HG02981 (cell line): ENCODE measurements around the gene DHH.
"Not testable (repeated sequence)": the region's sequence is repeated elsewhere in the genome, so short reads cannot be mapped to it uniquely, and the experiment has no call there.

Source experiments
- ATAC-seq: cut with Tn5 transposase; IDR thresholded peaks from one replicate; pipeline ENCODE4 v1.9.1; 2021; ENCODE audit warnings: mild to moderate bottlenecking, moderate library complexity; ENCODE audit not compliant: unreplicated experiment

The DHH gene

GRCh38 chr12:49079793-49080192, 14.8 kb downstream of the DHH start:
- ATAC-seq, result no peak

DNA sequence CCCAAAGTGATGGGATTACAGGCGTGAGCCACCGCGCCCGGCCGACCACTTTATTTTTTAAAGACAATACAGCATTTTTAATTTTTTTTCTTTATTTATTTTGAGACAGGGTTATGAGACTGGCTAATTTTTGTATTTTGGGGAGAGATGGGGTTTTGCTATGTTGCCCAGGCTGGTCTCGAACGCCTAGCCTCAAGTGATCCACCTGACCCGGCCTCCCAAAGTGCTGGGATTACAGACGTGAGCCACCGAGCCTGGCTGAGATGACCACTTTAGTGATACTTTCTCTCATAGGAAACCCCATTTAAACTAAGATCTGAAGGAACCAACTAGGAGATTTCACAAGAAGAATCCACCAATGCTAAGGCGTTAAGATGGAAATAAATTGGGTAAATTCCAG, 23.6 kb downstream of the DHH start:
- ATAC-seq, result no peak

DNA sequence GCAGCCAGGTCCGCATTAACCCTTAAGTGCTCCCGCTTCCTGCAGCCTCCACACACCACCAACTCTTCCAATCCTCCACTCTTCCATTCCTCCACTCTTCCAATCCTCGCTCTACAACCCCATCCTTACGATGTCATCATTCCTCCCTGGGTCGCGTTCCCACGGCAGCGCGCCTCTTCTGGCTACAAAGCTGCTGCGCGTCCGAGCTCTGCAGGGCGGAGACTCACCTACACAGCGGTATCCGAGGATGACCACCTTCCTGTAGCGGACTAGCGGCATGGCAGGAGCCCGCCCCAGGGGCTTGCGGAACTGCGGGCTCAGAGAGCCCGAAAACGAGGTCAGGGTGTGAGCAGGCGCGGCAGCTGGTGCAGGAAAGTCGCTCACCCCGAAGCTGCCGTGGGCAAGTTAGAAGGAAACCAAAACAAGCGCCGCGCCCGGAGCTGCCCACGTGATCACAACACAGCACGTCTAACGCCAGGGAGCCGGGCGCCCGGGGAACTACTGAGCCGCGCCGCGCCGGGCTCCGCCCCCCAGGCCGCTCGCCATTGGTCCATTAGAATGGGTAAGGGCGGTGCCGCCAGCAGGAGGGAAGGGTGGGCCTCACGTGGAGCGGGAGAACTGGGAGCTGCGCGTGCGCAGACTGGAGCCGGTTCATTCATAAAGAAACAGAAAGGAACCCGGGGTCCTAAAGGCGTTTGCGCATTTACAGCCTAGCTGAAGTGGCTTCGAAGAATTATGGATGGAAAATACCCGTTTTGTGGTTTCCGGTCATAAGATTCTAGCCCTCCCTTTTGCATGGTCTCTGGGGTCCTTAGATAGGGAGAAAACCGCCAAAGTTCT, 24.9 kb downstream of the DHH start, which contains the start of gene RHEBL1:
Gene RHEBL1 (minus strand): TSS at position 473 of the 840 bp plus-strand sequence. CDS start 194 bp downstream, at position 279.
- ATAC-seq, result peak; percentile 98

DNA sequence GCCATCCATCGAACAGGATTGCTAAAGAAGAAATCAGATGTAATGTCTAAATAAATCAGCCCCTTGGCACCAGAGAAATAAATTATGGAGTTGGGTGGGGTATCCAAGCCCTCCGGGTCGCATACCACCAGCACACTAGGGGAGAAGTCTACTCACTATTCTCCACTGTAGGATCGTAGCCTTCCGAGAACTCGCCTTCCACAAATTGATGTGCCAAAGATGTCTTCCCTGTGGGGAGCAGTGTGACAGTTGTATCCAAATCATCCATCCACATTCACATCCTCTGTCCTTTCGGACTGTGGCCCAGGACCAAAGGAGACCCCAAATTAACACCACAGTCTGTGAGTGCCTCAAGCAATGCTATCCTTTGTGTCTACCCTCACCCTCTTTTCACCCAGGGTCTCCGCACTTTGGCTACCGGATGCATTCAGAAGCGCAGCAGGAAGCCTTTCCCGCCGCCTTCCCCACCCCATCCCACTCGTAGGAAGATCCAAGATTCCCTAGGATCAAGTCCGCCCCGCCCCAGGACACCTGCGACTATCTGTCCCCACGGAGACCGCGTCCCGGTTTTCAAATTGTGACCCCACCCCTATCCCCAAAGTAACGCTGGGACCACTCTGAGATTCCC, 25.6 kb downstream of the DHH start:
- no peak for ATAC-seq

DNA sequence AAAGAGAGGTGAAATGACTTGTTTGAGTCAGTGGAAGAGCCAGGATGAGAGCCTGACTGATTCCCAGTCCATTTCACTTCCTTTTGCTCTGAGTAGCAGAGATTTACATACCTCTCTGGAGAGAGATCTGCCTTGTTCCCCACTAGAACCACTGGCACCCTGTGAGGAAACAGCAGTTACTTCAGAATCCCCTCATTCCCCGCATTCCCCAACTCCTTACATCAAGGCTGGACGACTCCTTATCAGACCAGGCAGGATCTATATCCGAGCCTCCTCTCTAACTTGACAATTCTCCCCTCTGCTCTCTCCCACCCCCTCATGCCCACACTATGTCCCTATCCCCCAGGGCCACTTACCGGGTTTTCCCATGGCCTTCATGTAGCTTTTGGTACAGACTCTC, 28.5 kb downstream of the DHH start:
- ATAC-seq, result no peak

DNA sequence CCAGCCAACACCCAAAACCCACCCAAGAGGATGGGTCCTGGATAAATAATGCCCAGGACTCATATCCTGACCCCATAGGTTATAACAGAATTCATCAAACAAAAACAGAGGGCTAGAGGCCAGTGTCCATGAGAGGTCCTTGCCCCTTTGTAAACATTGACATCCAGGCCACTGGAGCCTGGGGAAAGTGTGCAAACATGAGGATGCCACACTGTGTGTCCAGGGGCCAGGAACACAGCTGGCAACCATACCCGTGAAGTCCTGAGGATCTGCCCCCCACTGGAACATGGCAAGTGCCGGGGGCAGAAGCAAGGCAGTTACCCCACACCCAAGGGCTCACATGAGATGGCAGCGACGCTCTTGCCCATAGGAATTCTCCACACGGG, 29.8 kb downstream of the DHH start:
- ATAC-seq, result no peak

DNA sequence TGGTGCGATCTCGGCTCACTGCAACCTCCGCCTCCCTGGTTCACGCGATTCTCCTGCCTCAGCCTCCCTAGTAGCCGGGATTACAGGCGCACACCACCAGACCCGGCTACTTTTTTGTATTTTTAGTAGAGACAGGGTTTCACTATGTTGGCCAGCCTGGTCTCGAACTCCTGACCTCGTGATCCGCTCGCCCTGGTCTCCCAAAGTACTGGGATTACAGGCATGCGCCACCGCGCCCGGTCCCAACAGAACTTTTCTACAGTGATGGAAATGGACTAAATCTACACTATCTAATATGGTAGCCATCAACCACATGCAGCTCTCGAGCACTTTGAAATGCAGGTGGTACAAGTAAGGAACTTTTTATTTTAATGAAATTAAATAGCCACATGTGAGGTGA, 32.7 kb downstream of the DHH start:
- ATAC-seq, result not testable (repeated sequence)

- no peak for ATAC-seq
These were observed 33.4 kb downstream of the DHH start for GRCh38 chr12:49061157-49061650.

DNA sequence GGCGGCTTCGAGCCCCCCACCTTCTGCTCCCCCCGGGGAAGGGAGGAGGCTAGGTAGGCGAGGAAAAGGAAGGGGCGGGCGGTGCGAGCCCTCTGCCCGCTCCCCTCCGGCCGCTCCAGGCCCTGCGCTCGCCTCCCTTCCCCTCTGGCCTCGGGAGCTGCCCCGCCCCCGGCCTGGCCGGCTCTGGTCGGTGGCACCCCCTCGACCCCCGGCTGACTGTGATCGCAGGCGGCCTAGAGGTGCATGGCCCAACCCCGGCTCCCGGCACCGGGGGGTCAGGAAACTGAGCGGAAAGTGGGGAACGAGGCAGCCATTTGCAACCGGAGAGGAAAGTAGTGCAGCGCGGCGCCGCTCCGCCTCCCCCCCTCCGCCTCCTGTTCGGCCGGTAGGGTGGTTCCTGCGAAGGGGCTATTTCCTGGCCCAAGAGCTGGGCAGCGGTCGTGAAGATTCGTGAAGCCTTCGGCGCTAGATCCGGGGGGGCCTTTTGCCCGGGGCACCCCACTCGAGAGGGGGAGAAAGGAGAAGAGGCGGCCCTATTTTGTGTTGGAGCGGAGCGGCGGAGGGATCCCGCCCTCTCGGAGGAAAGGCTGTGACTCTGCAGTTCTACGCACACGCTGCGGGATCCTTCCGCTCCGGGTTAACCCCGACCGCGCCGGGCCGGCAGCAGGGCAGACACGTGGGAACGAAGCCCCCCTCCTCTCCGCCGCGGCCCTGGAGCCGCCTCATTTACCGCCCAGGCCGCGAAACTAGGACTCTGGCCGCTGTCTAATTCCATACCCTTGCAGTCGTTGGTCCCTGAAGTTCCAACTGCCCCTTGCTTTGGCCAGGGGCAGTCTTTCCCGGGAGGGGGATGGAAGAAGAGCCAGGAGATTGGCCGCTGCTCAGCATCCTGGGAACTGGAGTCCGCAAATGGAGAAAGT, 34.1 kb downstream of the DHH start, which contains the start of gene KMT2D:
Gene KMT2D (minus strand): TSS at position 558 of the 920 bp plus-strand sequence. CDS start 5,470 bp downstream, outside the sequence.
- peak; percentile 48 for ATAC-seq

GRCh38 chr12:49059299-49060171, 35.1 kb downstream of the DHH start:
- ATAC-seq, result peak; percentile 8

DNA sequence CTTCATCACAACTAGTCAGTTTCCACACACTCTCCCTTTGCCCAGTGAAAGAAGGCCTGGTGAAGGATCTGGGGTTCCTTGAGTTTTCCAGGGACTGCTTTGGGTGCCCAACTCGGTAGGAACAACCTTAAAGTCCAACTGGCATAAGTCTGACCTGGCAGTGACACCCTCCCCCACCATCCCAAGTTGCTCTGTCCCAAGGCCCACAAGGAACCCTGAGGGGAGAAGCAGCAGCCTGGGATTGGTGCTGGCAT, 35.6 kb downstream of the DHH start:
- ATAC-seq, result no peak

GRCh38 chr12:49058366-49059044, 36.1 kb downstream of the DHH start:
- no peak for ATAC-seq

DNA sequence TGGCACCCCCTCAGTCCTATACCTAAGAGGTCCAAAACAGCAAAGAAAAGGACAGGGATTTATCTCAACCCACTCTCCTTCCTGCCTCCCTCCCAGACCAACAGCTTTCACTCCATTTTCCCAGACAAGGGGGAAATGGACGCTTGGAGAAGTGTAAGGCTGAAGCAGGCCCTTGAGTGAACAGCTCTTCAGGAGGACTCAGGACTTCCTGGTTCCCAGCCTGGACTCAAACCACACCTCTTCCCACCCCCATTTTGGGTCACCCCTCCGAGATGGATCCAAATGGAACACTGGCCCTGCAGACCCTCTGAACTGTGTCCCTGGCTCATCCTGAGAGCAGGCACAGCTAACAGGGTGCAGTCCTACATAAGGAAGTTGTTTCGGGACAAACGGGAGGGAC, 36.7 kb downstream of the DHH start:
- ATAC-seq, result no peak

GRCh38 chr12:49055978-49056754, 38.4 kb downstream of the DHH start:
- ATAC-seq, result peak; percentile 60

DNA sequence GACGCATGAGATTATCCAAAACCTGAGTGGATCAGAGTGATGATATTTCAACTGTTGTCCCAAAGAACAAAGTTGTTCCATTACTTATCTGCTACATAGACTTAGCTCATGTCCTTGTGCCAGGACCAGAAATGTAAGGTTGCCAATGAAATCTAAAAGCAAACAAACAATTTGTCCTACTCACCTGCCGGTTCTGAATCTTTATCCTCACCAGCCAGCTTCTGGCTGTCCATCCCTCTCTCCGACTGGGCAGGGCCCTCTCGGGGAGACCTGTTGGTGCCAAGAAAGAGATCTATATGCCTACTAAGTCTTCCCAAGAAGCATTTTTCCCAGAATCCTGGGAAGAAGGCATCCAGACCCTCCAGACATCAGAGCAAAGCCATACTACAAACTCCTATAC, 39.5 kb downstream of the DHH start:
- no peak for ATAC-seq

GRCh38 chr12:49054524-49054923, 40.1 kb downstream of the DHH start:
- no peak for ATAC-seq

DNA sequence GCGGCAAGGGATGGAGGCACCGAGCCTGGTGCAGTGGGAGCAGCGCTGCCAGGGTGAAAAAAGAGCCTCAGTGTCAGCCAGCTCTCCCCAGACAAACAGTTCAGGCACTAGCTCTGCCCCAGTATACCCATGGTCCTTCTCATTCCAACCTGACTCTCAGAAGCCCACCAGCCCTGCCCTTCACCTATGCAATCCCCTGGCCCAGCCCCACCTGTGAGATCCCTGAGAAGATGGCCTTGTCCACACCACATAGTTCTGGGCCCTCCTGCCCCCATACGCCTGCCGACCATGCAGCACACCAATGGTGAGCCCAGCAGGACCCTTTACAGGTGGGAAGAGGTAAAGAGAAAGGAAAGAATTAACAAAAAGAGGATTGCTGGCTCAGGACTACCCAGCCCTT, 40.5 kb downstream of the DHH start:
- ATAC-seq, result no peak

DNA sequence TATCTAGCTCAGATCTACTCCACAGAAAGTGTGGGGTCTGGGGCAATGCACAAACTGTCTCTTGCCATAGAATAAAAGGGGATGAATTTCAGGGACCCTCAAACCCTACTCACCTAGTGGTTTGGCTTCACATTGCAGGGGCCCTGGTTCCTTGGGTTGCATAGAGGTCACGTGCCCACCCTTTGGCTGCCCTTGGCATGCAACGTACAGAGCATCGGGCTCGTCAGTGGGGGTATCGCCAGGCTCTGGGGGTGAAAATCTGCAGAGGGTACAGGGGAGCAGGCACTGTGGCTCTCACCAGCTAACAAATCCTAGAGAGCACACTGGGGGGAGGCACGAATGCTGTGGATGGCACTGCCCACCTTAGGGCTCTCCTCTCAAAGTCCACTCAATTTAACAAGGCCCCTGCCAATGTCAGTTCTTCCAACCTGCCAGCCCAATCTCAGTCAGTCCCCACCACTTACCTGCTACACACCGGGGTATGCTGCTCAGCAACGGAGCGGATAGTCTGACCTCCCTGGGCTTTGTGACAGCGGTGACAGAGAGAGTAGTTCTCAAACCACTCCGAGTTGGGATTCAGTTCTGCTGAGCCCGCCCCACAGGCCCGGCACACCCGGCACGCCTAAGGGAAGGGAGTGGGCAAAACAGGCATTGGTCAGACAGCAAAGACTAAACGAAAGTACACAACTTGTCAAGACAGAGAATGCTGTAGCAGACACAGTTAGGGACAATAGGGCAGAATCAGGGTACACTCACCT, 42.0 kb downstream of the DHH start:
- ATAC-seq, result no peak
